ENCODE measurements around the gene APMAP.

Gene APMAP

GRCh38 chr20:24986436-24987015, 6.0 kb downstream of the APMAP start:
- no peak for DNase-seq

GRCh38 chr20:24985802-24986201, 6.7 kb downstream of the APMAP start:
- no peak for DNase-seq

- no peak for DNase-seq
Observed at GRCh38 chr20:24984961-24985640, 7.5 kb downstream of the APMAP start.

- no peak for DNase-seq
Observed at GRCh38 chr20:24983896-24984295, 8.7 kb downstream of the APMAP start.

GRCh38 chr20:24981790-24982189, 10.8 kb downstream of the APMAP start:
- DNase-seq = no peak

- DNase-seq = no peak
Observed at GRCh38 chr20:24981282-24981681, 11.3 kb downstream of the APMAP start.

- no peak for DNase-seq
Observed at GRCh38 chr20:24980291-24981053, 12.1 kb downstream of the APMAP start.

GRCh38 chr20:24979036-24979960, 13.3 kb downstream of the APMAP start:
- no peak for DNase-seq

GRCh38 chr20:24978513-24978912, 14.0 kb downstream of the APMAP start:
- DNase-seq = no peak

- DNase-seq = no peak
Observed at GRCh38 chr20:24977797-24978196, 14.8 kb downstream of the APMAP start.

GRCh38 chr20:24977336-24977735, 15.2 kb downstream of the APMAP start:
- DNase-seq = no peak

GRCh38 chr20:24972341-24972740, 20.2 kb downstream of the APMAP start:
- no peak for DNase-seq

- DNase-seq = no peak
Observed at GRCh38 chr20:24971376-24972101, 21.0 kb downstream of the APMAP start.

- no peak for DNase-seq
Observed at GRCh38 chr20:24970754-24971153, 21.8 kb downstream of the APMAP start.

GRCh38 chr20:24970030-24970553, 22.5 kb downstream of the APMAP start:
- DNase-seq = no peak

GRCh38 chr20:24969186-24970029, 23.1 kb downstream of the APMAP start:
- no peak for DNase-seq

- DNase-seq = peak in 1 of 2 experiments; percentile 20
Observed at GRCh38 chr20:24968278-24968800, 24.2 kb downstream of the APMAP start.

GRCh38 chr20:24966317-24967012, 26.1 kb downstream of the APMAP start:
- DNase-seq = no peak

GRCh38 chr20:24965065-24965919, 27.3 kb downstream of the APMAP start:
- DNase-seq = no peak
